CMK (cell line): Measurements from ENCODE around the gene CDH23.

ENCODE experiments used
- DNase-seq: peaks from one replicate; pipeline ENCODE4 v3.0.0-alpha.2; 2010; ENCODE audit warnings: low read depth

The CDH23 gene

GRCh38 chr10:71370031-71370430 lies 26.7 kb upstream of the CDH23 start:
- DNase-seq = no peak

- no peak for DNase-seq
Measured at GRCh38 chr10:71371750-71372166, 25.0 kb upstream of the CDH23 start.

- no peak for DNase-seq
Measured at GRCh38 chr10:71372882-71373495, 23.7 kb upstream of the CDH23 start.

GRCh38 chr10:71374481-71375233 lies 22.1 kb upstream of the CDH23 start:
- DNase-seq = no peak

- no peak for DNase-seq
Measured at GRCh38 chr10:71375952-71376351, 20.8 kb upstream of the CDH23 start.

GRCh38 chr10:71378336-71379117 lies 18.2 kb upstream of the CDH23 start:
- peak; percentile 53 for DNase-seq

GRCh38 chr10:71379118-71379766 lies 17.5 kb upstream of the CDH23 start:
- DNase-seq = no peak

GRCh38 chr10:71380841-71381240 lies 15.9 kb upstream of the CDH23 start:
- DNase-seq = no peak

GRCh38 chr10:71381611-71382010 lies 15.1 kb upstream of the CDH23 start:
- DNase-seq = no peak

- no peak for DNase-seq
Measured at GRCh38 chr10:71382028-71382427, 14.7 kb upstream of the CDH23 start.

GRCh38 chr10:71382757-71383156 lies 14.0 kb upstream of the CDH23 start:
- no peak for DNase-seq

GRCh38 chr10:71383972-71384687 lies 12.6 kb upstream of the CDH23 start:
- DNase-seq = peak; percentile 61

GRCh38 chr10:71388171-71388570 lies 8.5 kb upstream of the CDH23 start:
- no peak for DNase-seq

- no peak for DNase-seq
Measured at GRCh38 chr10:71388583-71389310, 8.0 kb upstream of the CDH23 start.

- no peak for DNase-seq
Measured at GRCh38 chr10:71389768-71390460, 6.8 kb upstream of the CDH23 start.

GRCh38 chr10:71390461-71390835 lies 6.3 kb upstream of the CDH23 start:
- peak; percentile 27 for DNase-seq

GRCh38 chr10:71390921-71391690 lies 5.6 kb upstream of the CDH23 start:
- DNase-seq = no peak

GRCh38 chr10:71391701-71392100 lies 5.0 kb upstream of the CDH23 start:
- no peak for DNase-seq

GRCh38 chr10:71392292-71392691 lies 4.4 kb upstream of the CDH23 start:
- no peak for DNase-seq
